Keratinocyte (primary cell): Measurements from ENCODE around the gene FNDC3B. TPM values are rescaled to one million over a fixed set of nuclear protein-coding genes. Genes with fewer than 3 reads are reported as not detected.
A peak's percentile ranks its signal among the peaks of the same experiment; 100 is the strongest.

Experiments
- DNase-seq: peaks from one replicate; pipeline ENCODE4 v3.0.0-alpha.2; 2011; ENCODE audit warnings: low read depth, missing footprints, low spot score
- FAIRE-seq: peaks from 2 replicates; lab custom pipeline; 2011; peaks lifted over from hg19 to GRCh38; lab: Jason Lieb, UNC
- H2AFZ ChIP-seq: 2 replicates; pipeline ENCODE4 v1.6.0; 2012; ENCODE audit warnings: low read length, control low read depth, inconsistent platforms; ENCODE audit not compliant: control insufficient read depth
- H3K27ac ChIP-seq: 2 replicates; pipeline ENCODE4 v1.5.1; 2011; ENCODE audit warnings: low read length; ENCODE audit not compliant: control insufficient read depth, insufficient read depth
- H3K27me3 ChIP-seq: 3 replicates; pipeline ENCODE4 v1.6.0; 2011; ENCODE audit warnings: low read length; ENCODE audit not compliant: control insufficient read depth, insufficient read depth; ENCODE audit errors: extremely low read depth
- H3K36me3 ChIP-seq, 2 experiments: 2 replicates in 1 of 2; 3 replicates in 1 of 2; pipeline ENCODE4 v1.5.1; 2011; ENCODE audit warnings: low read length in 2 of 2, mild to moderate bottlenecking in 1 of 2; ENCODE audit not compliant: control insufficient read depth in 2 of 2, insufficient read depth in 2 of 2; ENCODE audit errors: extremely low read depth in 1 of 2
- H3K4me1 ChIP-seq: 3 replicates; pipeline ENCODE4 v1.5.1; 2011; ENCODE audit warnings: low read length; ENCODE audit not compliant: control insufficient read depth, insufficient read depth; ENCODE audit errors: extremely low read depth
- H3K4me2 ChIP-seq: 3 replicates; pipeline ENCODE4 v1.6.0; 2011; ENCODE audit warnings: low read depth, low read length; ENCODE audit not compliant: control insufficient read depth, insufficient read depth; ENCODE audit errors: extremely low read depth
- H3K4me3 ChIP-seq, 3 experiments: fragments of 200-600 bp in 1 of 3; sonication (generic) in 1 of 3; 2 replicates in 2 of 3; 3 replicates in 1 of 3; pipeline ENCODE4 v1.5.1; 2011 to 2016; ENCODE audit warnings: low read length in 3 of 3, mild to moderate bottlenecking in 3 of 3, control low read depth in 2 of 3, inconsistent platforms in 1 of 3, low read depth in 1 of 3, mixed read lengths in 1 of 3, mixed run types in 1 of 3, moderate library complexity in 1 of 3; ENCODE audit not compliant: control insufficient read depth in 2 of 3, insufficient read depth in 2 of 3; ENCODE audit errors: extremely low read depth in 1 of 3
- H3K79me2 ChIP-seq: 2 replicates; pipeline ENCODE4 v1.6.0; 2012; ENCODE audit warnings: low read length; ENCODE audit not compliant: control insufficient read depth, insufficient read depth
- H3K9ac ChIP-seq: 3 replicates; pipeline ENCODE4 v1.6.0; 2011; ENCODE audit warnings: low read length; ENCODE audit not compliant: control insufficient read depth, insufficient read depth; ENCODE audit errors: extremely low read depth
- H3K9me1 ChIP-seq: 3 replicates; pipeline ENCODE4 v1.6.0; 2011; ENCODE audit warnings: low read length; ENCODE audit not compliant: control insufficient read depth, insufficient read depth; ENCODE audit errors: extremely low read depth
- H3K9me3 ChIP-seq: 2 replicates; pipeline ENCODE4 v1.5.1; 2012; ENCODE audit warnings: low read depth, low read length; ENCODE audit not compliant: control insufficient read depth
- H4K20me1 ChIP-seq: 3 replicates; pipeline ENCODE4 v1.6.0; 2011; ENCODE audit warnings: low read length; ENCODE audit not compliant: control insufficient read depth, insufficient read depth; ENCODE audit errors: extremely low read depth
- CTCF ChIP-seq, 3 experiments: IDR thresholded peaks in 1 of 3; conservative IDR thresholded peaks in 1 of 3; optimal IDR thresholded peaks in 1 of 3; 2 replicates in 2 of 3; 3 replicates in 1 of 3; pipeline versions ENCODE3 to v1.5.1; 2011; ENCODE audit warnings: low read length in 3 of 3, mild to moderate bottlenecking in 3 of 3, moderate library complexity in 2 of 3, control low read depth in 1 of 3, inconsistent platforms in 1 of 3; ENCODE audit not compliant: insufficient read depth in 2 of 3; ENCODE audit errors: extremely low read depth in 1 of 3
- EZH2 ChIP-seq: IDR thresholded peaks from one replicate; pipeline ENCODE4 v1.6.1; 2012; ENCODE audit warnings: inconsistent platforms, mild to moderate bottlenecking, low read length, moderate library complexity
- dilution Hi-C: fragments of 300-500 bp; cut with MboI; formaldehyde crosslinking; loops from one replicate; pipeline ENCODE4 v1.7.0; 2020; ENCODE audit warnings: low sequenced_read_pairs; ENCODE audit not compliant: extremely low pct_ligation_motif_present
- polyA plus RNA-seq, 5 experiments: library from polyadenylated mRNA; depleted of rRNA in 3 of 5; stranded (reverse) in 3 of 5; stranded (forward) in 1 of 5; unstranded in 1 of 5; fragments of >200 nt; gene quantifications; 1 replicate in 1 of 5; 2 replicates in 3 of 5; 3 replicates in 1 of 5; pipeline versions ENCODE4 v1.2.1 to v1.2.3, GENCODE V29; 2011 to 2012; ENCODE audit warnings: missing spikeins in 2 of 5, low read depth in 1 of 5, low replicate concordance in 1 of 5

The FNDC3B gene
- polyA plus RNA-seq, 1 donor (not counting 4 experiments of a cell fraction or from before 2014, with no cell fraction given), result 31.4 TPM

- Histone ChIP-seq H3K79me2 (peaks cover 81% of the 10 kb centered on the region), H3K9ac (no peak overlapping the region), H3K27ac (no peak overlapping the region), H4K20me1 (peaks cover 11% of the 10 kb centered on the region), H3K4me3 (no peak overlapping the region), H3K27me3 (no peaks in the 10 kb centered on the region), H2AFZ (no peak overlapping the region), H3K4me1 (peaks cover 34% of the 10 kb centered on the region), H3K4me2 (peak overlapping the region; percentile 7), H3K9me1 (no peaks in the 10 kb centered on the region), H3K9me3 (no peaks in the 10 kb centered on the region), H3K36me3 (peaks cover 2 to 13% of the 10 kb centered on the region in 2 experiments)
- TF ChIP-seq CTCF (optimal IDR thresholded peaks at IDR 0.05 in 1 of 3, IDR thresholded peaks at IDR 0.05 in 1 of 3, conservative IDR thresholded peaks at IDR 0.05 in 1 of 3; ENCODE audit: extremely low read depth in 1 of 3, insufficient read depth in 2 of 3, low read length in 3 of 3) (no peak), EZH2 (no peak)
- DNase-seq, result no peak
- no peak for FAIRE-seq
- dilution Hi-C loops, result no loop called here
Measured at GRCh38 chr3:172043233-172043632, 3.9 kb downstream of the FNDC3B start.

- peaks cover 11% of the 10 kb centered on the region for H4K20me1 ChIP-seq
- no peak for FAIRE-seq
Measured at GRCh38 chr3:172043766-172044165, 4.4 kb downstream of the FNDC3B start.

More at GRCh38 chr3:172043766-172044165, 4.4 kb downstream of the FNDC3B start:
- no peak overlapping the region for H3K4me2 ChIP-seq
- peaks cover 87% of the 10 kb centered on the region for H3K79me2 ChIP-seq
- H3K4me3 ChIP-seq, result no peak overlapping the region
- peaks cover 2 to 13% of the 10 kb centered on the region in 2 experiments for H3K36me3 ChIP-seq
- no peaks in the 10 kb centered on the region for H3K9me3 ChIP-seq
- dilution Hi-C loops, result no loop called here
- no peak overlapping the region for H2AFZ ChIP-seq
- H3K4me1 ChIP-seq, result peaks cover 31% of the 10 kb centered on the region
- TF ChIP-seq CTCF (optimal IDR thresholded peaks at IDR 0.05 in 1 of 3, IDR thresholded peaks at IDR 0.05 in 1 of 3, conservative IDR thresholded peaks at IDR 0.05 in 1 of 3; ENCODE audit: extremely low read depth in 1 of 3, insufficient read depth in 2 of 3, low read length in 3 of 3), result no peak
- no peak for TF ChIP-seq EZH2
- no peak overlapping the region for H3K27ac ChIP-seq
- no peaks in the 10 kb centered on the region for H3K27me3 ChIP-seq
- no peak for DNase-seq
- H3K9ac ChIP-seq, result no peak overlapping the region
- no peaks in the 10 kb centered on the region for H3K9me1 ChIP-seq
